GM12878 (cell line): Measurements from ENCODE around the gene LACTBL1. TPM values are rescaled to one million over a fixed set of nuclear protein-coding genes. Genes with fewer than 3 reads are reported as not detected.

Source experiments
- ATAC-seq: fragments of 200-7000 bp; cut with Tn5 transposase; 3 replicates; pipeline ENCODE4 v1.9.1; 2020; ENCODE audit warnings: mild to moderate bottlenecking, moderate library complexity
- BruUV-seq: library from RNA; stranded (reverse); fragments of 400-500 nt; replicated peaks from 2 replicates; lab custom pipeline; 2021; lab: Mats Ljungman, UMichigan
- CTCF ChIA-PET: fragments of 300-600 bp; sonication (Branson Sonifier 250); formaldehyde crosslinking; extraction: SDS; loops from one replicate; lab custom pipeline; 2021; ENCODE audit warnings: inconsistent platforms; lab: Yijun Ruan, JAX
- POLR2A ChIA-PET: fragments of 350-600 bp; formaldehyde crosslinking; extraction: SDS; loops from one replicate; lab custom pipeline; 2021; ENCODE audit warnings: inconsistent platforms; lab: Charles Lee
- RAD21 ChIA-PET: fragments of 300-600 bp; sonication (Branson Sonifier 250); formaldehyde crosslinking; loops from one replicate; lab custom pipeline; 2023; ENCODE audit warnings: antibody characterized with exemption; ENCODE audit not compliant: unreplicated experiment; lab: Charles Lee
- SMC1A ChIA-PET: fragments of 300-600 bp; sonication (Branson Sonifier 250); formaldehyde crosslinking; loops from one replicate; lab custom pipeline; 2023; ENCODE audit not compliant: unreplicated experiment, uncharacterized antibody; lab: Charles Lee
- DNase-seq: peaks from one replicate; pipeline ENCODE4 v3.0.0-alpha.2; 2011; ENCODE audit warnings: low read depth, low spot score
- FAIRE-seq: peaks from 3 replicates; lab custom pipeline; 2011; peaks lifted over from hg19 to GRCh38; lab: Jason Lieb, UNC
- H2AFZ ChIP-seq: 2 replicates; pipeline ENCODE4 v1.6.0; 2011; ENCODE audit warnings: low read depth, low read length, control low read depth; ENCODE audit not compliant: control insufficient read depth
- H3K27ac ChIP-seq: 2 replicates; pipeline ENCODE4 v1.5.1; 2011; ENCODE audit warnings: control low read depth; ENCODE audit not compliant: control insufficient read depth, insufficient read depth
- H3K27me3 ChIP-seq, 2 experiments: replicated peaks in 1 of 2; 2 replicates each; pipeline versions ENCODE4 v1.6.0 to v1.6.1; 2011; ENCODE audit warnings: low read length in 1 of 2; ENCODE audit not compliant: control insufficient read depth in 2 of 2, insufficient read depth in 2 of 2
- H3K36me3 ChIP-seq, 2 experiments: 2 replicates each; pipeline ENCODE4 v1.5.1; 2011; ENCODE audit warnings: low read length in 1 of 2; ENCODE audit not compliant: control insufficient read depth in 2 of 2, insufficient read depth in 2 of 2
- H3K4me1 ChIP-seq: 2 replicates; pipeline ENCODE4 v1.6.1; 2011; ENCODE audit warnings: mild to moderate bottlenecking, low read length, moderate library complexity, mixed read lengths; ENCODE audit not compliant: control insufficient read depth, insufficient read depth
- H3K4me2 ChIP-seq: 2 replicates; pipeline ENCODE4 v1.6.0; 2011; ENCODE audit warnings: control low read depth; ENCODE audit not compliant: control insufficient read depth, insufficient read depth
- H3K4me3 ChIP-seq: fragments of 200-600 bp; sonication (generic); 2 replicates; pipeline ENCODE4 v1.5.1; 2016
- H3K79me2 ChIP-seq: 2 replicates; pipeline ENCODE4 v1.6.0; 2011; ENCODE audit warnings: low read length; ENCODE audit not compliant: control insufficient read depth, insufficient read depth
- H3K9ac ChIP-seq: 2 replicates; pipeline ENCODE4 v1.8.0; 2011; ENCODE audit warnings: low read length, control low read depth, mixed read lengths; ENCODE audit not compliant: control insufficient read depth, insufficient read depth
- H3K9me3 ChIP-seq: replicated peaks from 3 replicates; pipeline ENCODE4 v1.5.1; 2011; ENCODE audit warnings: mild to moderate bottlenecking, low read length; ENCODE audit not compliant: control insufficient read depth, insufficient read depth
- H4K20me1 ChIP-seq: 2 replicates; pipeline ENCODE4 v1.6.0; 2011; ENCODE audit not compliant: control insufficient read depth, insufficient read depth
- BHLHE40 ChIP-seq, 2 experiments: fragments of 450-650 bp in 1 of 2; IDR thresholded peaks; 2 replicates each; pipeline ENCODE4 v1.6.1; 2011 to 2017; ENCODE audit warnings: low read depth in 2 of 2, borderline replicate concordance in 1 of 2, improper control_type of control experiment in 1 of 2, low read length in 1 of 2, mild to moderate bottlenecking in 1 of 2
- BMI1 ChIP-seq: fragments of 450-650 bp; IDR thresholded peaks from 2 replicates; pipeline ENCODE4 v1.6.1; 2016; ENCODE audit warnings: mild to moderate bottlenecking, moderate library complexity, borderline replicate concordance
- CBX3 ChIP-seq: fragments of 200-600 bp; sonication (generic); IDR thresholded peaks from 2 replicates; pipeline ENCODE4 v1.6.1; 2016; ENCODE audit warnings: low read depth, borderline replicate concordance
- CREB1 ChIP-seq: IDR thresholded peaks from 2 replicates; pipeline ENCODE4 v1.6.1; 2012; ENCODE audit warnings: low read depth, mild to moderate bottlenecking, inconsistent platforms
- ETV6 ChIP-seq, 2 experiments: fragments of 450-650 bp in 1 of 2; IDR thresholded peaks in 1 of 2; conservative IDR thresholded peaks in 1 of 2; 2 replicates each; pipeline ENCODE4 v1.6.1; 2014; ENCODE audit warnings: antibody characterized with exemption in 1 of 2, borderline replicate concordance in 1 of 2, low read depth in 1 of 2, mild to moderate bottlenecking in 1 of 2, moderate library complexity in 1 of 2
- MEF2B ChIP-seq: fragments of 450-650 bp; IDR thresholded peaks from 2 replicates; pipeline ENCODE4 v1.6.1; 2018; ENCODE audit warnings: mild to moderate bottlenecking, moderate library complexity; ENCODE audit not compliant: partially characterized antibody, poor library complexity, severe bottlenecking
- POU2F2 ChIP-seq: IDR thresholded peaks from 3 replicates; pipeline ENCODE4 v1.6.1; 2011; ENCODE audit warnings: low read depth, mild to moderate bottlenecking, low read length, borderline replicate concordance
- TCF7 ChIP-seq: IDR thresholded peaks from 2 replicates; pipeline ENCODE4 v1.6.1; 2014; ENCODE audit warnings: antibody characterized with exemption, borderline replicate concordance
- WRNIP1 ChIP-seq: IDR thresholded peaks from 2 replicates; pipeline ENCODE4 v1.6.1; 2011; ENCODE audit warnings: low read depth, low read length, improper control_type of control experiment, borderline replicate concordance
- WGBS: methylation state at CpG from one replicate; pipeline ENCODE4 v1.1.6; 2016; ENCODE audit warnings: low lambda C conversion rate; ENCODE audit not compliant: insufficient replicate concordance, insufficient coverage; ENCODE audit errors: missing lambda C conversion rate; 5-methylcytosine and 5-hydroxymethylcytosine counted together
- in situ Hi-C: fragments of 300-500 bp; cut with MboI; formaldehyde crosslinking; loops from 9 replicates; pipeline ENCODE4 v1.14.3; 2018; ENCODE audit warnings: mixed read lengths
- intact Hi-C: fragments of 100-400 bp; cut with micrococcal nuclease; formaldehyde crosslinking; loops from one replicate; pipeline ENCODE4 v1.14.2; 2022; ENCODE audit not compliant: unreplicated experiment
- polyA plus RNA-seq, 11 experiments: library from polyadenylated mRNA; depleted of rRNA in 4 of 11; unstranded in 6 of 11; stranded (reverse) in 5 of 11; fragments of >200 nt; fragmentation: Nextera tagmentation in 4 of 11; fragmentation: Illumina TruSeq in 1 of 11; extraction: Ambion mirVana in 4 of 11; extraction: Trizol in 1 of 11; gene quantifications; 1 replicate in 1 of 11; 2 replicates in 10 of 11; pipeline versions ENCODE4 v1.2.1 to v1.2.3, GENCODE V29; 2011 to 2016; ENCODE audit warnings: inconsistent platforms in 2 of 11, missing spikeins in 2 of 11, low read depth in 1 of 11
- total RNA-seq, 4 experiments: library from RNA; depleted of rRNA in 3 of 4; stranded (reverse); fragments of >200 nt in 3 of 4; fragmentation: Illumina TruSeq in 1 of 4; extraction: Trizol in 1 of 4; gene quantifications; 2 replicates each; pipeline versions ENCODE4 v1.2.1 to v1.2.3, GENCODE V29; 2013 to 2021
- TF ChIP-seq, protein P1 (sequence below): fragments of 150-350 bp; IDR thresholded peaks from 2 replicates; pipeline ENCODE4 v1.6.1; 2014; ENCODE audit warnings: mild to moderate bottlenecking, low read depth, low read length
- TF ChIP-seq, protein P2 (sequence below): IDR thresholded peaks from 2 replicates; pipeline ENCODE4 v1.6.1; 2012; ENCODE audit warnings: improper control_type of control experiment, low read depth, low read length; ENCODE audit not compliant: insufficient replicate concordance
- TF ChIP-seq, protein P3 (sequence below): fragments of 450-650 bp; IDR thresholded peaks from 2 replicates; pipeline ENCODE4 v1.6.1; 2018; ENCODE audit warnings: mild to moderate bottlenecking, low read depth, moderate library complexity; ENCODE audit not compliant: partially characterized antibody
- TF ChIP-seq, protein P4 (sequence below): IDR thresholded peaks from 2 replicates; pipeline ENCODE4 v1.6.1; 2011; ENCODE audit warnings: low read depth, low read length, improper control_type of control experiment, borderline replicate concordance

LACTBL1 gene
- total and polyA plus RNA-seq, 10 of the 15 experiments (the other 5 are each of a cell fraction or from before 2014, with no cell fraction given) = 0.08 TPM; not detected in 9

DNA sequence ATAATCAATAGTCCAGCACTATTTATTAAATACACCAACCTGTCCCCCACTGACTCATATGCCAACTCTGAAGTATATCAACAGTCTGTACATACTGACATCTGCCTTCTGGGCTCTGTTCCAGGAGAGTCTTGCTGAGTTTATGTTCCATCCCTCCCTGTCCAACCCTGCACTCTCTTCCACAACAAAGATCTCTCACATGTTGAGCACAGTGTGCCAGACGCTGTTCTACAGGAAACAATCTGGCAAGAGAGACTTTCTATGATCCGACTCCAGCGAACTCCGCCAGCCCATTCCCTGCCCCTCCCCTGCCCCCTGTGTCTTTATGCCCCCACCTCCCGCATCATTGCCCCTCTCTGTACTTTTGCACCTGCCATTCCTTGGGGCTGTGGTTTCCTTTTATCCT lies 3.4 kb downstream of the LACTBL1 start:
- in situ Hi-C loops (no loop called here), intact Hi-C loops (no loop called here)
- ATAC-seq (no peak), DNase-seq (no peak), FAIRE-seq (no peak)
- SMC1A ChIA-PET = no interaction called here
- Histone ChIP-seq H3K4me2 (no peak overlapping the region), H3K4me3 (no peak overlapping the region), H3K27me3 (peaks cover 0 to 5% of the 10 kb centered on the region in 2 experiments; a peak in 3 of 4 replicates), H3K27ac (no peak overlapping the region), H3K9me3 (no peaks in the 10 kb centered on the region; the same call in 2 of the 3 replicates), H3K79me2 (no peaks in the 10 kb centered on the region), H3K4me1 (no peaks in the 10 kb centered on the region), H2AFZ (no peak overlapping the region), H3K9ac (no peak overlapping the region), H3K36me3 (no peaks in the 10 kb centered on the region), H4K20me1 (no peaks in the 10 kb centered on the region)
- 27% methylated on average over 5 of the region's 5 CpGs for WGBS
- CTCF ChIA-PET = no interaction called here
- POLR2A ChIA-PET = no interaction called here
- no TSS peak for BruUV-seq
- RAD21 ChIA-PET = no interaction called here
- no peak for TF ChIP-seq BHLHE40 (IDR thresholded peaks at IDR 0.05; ENCODE audit: borderline replicate concordance in 1 of 2, low read depth in 2 of 2, low read length in 1 of 2)
- no peak for TF ChIP-seq CREB1
- no peak for TF ChIP-seq TCF7
- TF ChIP-seq, protein P1, sequence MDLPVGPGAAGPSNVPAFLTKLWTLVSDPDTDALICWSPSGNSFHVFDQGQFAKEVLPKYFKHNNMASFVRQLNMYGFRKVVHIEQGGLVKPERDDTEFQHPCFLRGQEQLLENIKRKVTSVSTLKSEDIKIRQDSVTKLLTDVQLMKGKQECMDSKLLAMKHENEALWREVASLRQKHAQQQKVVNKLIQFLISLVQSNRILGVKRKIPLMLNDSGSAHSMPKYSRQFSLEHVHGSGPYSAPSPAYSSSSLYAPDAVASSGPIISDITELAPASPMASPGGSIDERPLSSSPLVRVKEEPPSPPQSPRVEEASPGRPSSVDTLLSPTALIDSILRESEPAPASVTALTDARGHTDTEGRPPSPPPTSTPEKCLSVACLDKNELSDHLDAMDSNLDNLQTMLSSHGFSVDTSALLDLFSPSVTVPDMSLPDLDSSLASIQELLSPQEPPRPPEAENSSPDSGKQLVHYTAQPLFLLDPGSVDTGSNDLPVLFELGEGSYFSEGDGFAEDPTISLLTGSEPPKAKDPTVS = no peak
- TF ChIP-seq POU2F2 = no peak
- no peak for TF ChIP-seq BMI1
- no peak for TF ChIP-seq ETV6 (conservative IDR thresholded peaks at IDR 0.05 in 1 of 2, IDR thresholded peaks at IDR 0.05 in 1 of 2; ENCODE audit: borderline replicate concordance in 1 of 2, low read depth in 1 of 2)
- TF ChIP-seq, protein P2, sequence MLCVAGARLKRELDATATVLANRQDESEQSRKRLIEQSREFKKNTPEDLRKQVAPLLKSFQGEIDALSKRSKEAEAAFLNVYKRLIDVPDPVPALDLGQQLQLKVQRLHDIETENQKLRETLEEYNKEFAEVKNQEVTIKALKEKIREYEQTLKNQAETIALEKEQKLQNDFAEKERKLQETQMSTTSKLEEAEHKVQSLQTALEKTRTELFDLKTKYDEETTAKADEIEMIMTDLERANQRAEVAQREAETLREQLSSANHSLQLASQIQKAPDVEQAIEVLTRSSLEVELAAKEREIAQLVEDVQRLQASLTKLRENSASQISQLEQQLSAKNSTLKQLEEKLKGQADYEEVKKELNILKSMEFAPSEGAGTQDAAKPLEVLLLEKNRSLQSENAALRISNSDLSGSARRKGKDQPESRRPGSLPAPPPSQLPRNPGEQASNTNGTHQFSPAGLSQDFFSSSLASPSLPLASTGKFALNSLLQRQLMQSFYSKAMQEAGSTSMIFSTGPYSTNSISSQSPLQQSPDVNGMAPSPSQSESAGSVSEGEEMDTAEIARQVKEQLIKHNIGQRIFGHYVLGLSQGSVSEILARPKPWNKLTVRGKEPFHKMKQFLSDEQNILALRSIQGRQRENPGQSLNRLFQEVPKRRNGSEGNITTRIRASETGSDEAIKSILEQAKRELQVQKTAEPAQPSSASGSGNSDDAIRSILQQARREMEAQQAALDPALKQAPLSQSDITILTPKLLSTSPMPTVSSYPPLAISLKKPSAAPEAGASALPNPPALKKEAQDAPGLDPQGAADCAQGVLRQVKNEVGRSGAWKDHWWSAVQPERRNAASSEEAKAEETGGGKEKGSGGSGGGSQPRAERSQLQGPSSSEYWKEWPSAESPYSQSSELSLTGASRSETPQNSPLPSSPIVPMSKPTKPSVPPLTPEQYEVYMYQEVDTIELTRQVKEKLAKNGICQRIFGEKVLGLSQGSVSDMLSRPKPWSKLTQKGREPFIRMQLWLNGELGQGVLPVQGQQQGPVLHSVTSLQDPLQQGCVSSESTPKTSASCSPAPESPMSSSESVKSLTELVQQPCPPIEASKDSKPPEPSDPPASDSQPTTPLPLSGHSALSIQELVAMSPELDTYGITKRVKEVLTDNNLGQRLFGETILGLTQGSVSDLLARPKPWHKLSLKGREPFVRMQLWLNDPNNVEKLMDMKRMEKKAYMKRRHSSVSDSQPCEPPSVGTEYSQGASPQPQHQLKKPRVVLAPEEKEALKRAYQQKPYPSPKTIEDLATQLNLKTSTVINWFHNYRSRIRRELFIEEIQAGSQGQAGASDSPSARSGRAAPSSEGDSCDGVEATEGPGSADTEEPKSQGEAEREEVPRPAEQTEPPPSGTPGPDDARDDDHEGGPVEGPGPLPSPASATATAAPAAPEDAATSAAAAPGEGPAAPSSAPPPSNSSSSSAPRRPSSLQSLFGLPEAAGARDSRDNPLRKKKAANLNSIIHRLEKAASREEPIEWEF = no peak
- no peak for TF ChIP-seq MEF2B
- TF ChIP-seq CBX3 = no peak
- TF ChIP-seq WRNIP1 = no peak
- TF ChIP-seq, protein P3, sequence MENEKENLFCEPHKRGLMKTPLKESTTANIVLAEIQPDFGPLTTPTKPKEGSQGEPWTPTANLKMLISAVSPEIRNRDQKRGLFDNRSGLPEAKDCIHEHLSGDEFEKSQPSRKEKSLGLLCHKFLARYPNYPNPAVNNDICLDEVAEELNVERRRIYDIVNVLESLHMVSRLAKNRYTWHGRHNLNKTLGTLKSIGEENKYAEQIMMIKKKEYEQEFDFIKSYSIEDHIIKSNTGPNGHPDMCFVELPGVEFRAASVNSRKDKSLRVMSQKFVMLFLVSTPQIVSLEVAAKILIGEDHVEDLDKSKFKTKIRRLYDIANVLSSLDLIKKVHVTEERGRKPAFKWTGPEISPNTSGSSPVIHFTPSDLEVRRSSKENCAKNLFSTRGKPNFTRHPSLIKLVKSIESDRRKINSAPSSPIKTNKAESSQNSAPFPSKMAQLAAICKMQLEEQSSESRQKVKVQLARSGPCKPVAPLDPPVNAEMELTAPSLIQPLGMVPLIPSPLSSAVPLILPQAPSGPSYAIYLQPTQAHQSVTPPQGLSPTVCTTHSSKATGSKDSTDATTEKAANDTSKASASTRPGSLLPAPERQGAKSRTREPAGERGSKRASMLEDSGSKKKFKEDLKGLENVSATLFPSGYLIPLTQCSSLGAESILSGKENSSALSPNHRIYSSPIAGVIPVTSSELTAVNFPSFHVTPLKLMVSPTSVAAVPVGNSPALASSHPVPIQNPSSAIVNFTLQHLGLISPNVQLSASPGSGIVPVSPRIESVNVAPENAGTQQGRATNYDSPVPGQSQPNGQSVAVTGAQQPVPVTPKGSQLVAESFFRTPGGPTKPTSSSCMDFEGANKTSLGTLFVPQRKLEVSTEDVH = no peak
- TF ChIP-seq, protein P4, sequence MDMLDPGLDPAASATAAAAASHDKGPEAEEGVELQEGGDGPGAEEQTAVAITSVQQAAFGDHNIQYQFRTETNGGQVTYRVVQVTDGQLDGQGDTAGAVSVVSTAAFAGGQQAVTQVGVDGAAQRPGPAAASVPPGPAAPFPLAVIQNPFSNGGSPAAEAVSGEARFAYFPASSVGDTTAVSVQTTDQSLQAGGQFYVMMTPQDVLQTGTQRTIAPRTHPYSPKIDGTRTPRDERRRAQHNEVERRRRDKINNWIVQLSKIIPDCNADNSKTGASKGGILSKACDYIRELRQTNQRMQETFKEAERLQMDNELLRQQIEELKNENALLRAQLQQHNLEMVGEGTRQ = no peak
